NCI-H82 (cell line): ENCODE measurements around the gene PLA2G4B.
A peak's percentile ranks its signal among the peaks of the same experiment; 100 is the strongest.

Source experiments
- DNase-seq: peaks from one replicate; lab custom pipeline; 2025; lab: John Stamatoyannopoulos, UW

Gene PLA2G4B

DNA sequence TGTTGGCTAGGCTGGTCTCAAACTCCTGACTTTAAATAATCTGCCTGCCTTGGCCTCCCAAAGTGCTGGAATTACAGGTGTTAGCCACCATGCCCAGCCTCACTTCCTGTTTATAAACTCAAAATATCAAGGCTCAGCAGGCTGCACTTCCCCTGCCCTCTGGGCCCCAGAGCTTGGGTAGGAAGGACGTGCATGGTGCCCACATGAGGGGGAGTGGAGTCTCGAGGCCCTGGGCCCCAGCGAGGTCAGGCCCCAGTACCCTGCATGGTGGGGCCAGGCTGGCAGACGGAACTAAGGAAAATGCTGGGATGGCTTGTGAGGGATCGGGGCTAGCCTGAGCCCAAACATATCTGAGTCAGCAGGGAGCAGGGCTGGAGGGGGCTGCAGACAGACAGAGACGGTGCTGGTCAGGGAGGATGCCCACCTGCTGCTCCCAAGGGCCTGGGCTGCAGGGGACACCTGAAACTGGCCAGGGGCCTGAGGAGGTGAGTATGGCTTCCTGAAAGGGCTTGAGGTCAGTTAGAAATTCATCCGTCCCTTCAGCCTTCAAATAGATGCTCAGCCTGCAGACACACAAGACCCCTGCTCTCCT, 50.1 kb downstream of the PLA2G4B start:
- no peak for DNase-seq

DNA sequence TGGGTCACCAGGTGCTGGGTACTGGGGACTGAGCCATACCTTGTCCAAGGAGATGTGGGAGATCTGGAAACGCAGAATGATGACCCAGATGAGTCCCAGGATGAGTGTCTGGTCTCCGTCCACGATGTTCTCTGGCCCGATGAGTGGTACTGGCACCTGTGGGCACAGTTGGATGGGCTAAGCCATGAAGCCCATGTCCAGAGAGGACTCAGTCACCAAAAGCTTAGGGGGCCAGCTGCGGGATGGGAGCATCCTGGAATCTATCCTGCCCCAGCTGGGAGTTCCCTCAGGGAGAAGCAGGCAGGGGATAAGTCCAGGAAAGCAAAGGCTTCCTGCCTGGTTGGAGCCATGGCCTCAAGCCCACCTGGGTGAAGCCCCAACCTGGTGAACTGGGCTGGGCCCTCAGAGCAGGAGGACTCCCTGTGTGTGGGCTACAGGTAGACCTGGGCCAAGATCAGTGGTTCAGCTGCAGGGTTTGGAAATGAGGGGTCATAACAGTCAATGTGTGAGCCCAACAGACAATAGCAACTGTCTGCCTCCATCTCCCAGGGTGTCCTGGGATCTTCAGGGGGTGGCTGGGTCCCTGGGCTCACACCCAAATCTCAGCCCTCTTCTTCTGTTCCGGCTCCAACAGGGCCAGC, 51.5 kb downstream of the PLA2G4B start:
- no peak for DNase-seq

DNA sequence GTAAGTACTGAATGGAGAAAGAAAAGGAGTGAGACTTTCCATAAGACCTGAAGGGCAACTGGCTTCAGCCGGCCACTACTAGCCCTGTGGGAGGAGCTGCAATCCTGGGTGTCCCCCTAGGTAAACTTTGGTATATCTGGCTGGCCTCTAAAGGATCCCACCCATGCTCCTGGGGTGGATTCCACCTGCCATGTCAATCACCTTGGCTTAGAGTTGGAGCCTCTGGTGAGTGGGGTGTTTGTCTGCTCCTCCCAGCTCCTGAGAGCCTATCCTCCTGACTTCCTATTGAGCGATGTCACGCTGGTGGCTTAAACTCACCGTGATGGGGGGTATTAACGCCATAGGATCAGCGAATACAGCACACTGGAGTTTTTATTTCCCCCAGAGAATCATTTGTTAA, 52.6 kb downstream of the PLA2G4B start:
- DNase-seq = peak; percentile 50

DNA sequence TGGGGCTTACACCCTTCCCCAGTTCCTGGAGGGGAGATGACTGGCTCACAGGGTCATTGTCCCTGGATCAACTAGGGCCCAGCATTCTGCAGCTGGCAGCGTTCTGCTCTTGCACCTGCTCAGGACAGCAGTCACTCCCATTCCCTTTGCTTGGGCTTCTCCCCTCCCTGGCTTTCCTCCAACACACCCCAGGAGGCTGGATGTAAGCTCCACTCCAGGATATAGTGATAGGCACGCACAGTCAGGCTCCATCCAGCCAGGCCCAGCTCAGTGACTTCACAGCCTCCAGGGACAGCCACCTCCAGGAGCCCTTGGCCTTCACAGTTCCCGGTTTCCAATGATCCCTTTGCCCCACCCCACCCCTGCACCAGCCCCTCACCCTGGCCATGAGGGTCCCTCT, 53.3 kb downstream of the PLA2G4B start:
- DNase-seq = peak; percentile 25

DNA sequence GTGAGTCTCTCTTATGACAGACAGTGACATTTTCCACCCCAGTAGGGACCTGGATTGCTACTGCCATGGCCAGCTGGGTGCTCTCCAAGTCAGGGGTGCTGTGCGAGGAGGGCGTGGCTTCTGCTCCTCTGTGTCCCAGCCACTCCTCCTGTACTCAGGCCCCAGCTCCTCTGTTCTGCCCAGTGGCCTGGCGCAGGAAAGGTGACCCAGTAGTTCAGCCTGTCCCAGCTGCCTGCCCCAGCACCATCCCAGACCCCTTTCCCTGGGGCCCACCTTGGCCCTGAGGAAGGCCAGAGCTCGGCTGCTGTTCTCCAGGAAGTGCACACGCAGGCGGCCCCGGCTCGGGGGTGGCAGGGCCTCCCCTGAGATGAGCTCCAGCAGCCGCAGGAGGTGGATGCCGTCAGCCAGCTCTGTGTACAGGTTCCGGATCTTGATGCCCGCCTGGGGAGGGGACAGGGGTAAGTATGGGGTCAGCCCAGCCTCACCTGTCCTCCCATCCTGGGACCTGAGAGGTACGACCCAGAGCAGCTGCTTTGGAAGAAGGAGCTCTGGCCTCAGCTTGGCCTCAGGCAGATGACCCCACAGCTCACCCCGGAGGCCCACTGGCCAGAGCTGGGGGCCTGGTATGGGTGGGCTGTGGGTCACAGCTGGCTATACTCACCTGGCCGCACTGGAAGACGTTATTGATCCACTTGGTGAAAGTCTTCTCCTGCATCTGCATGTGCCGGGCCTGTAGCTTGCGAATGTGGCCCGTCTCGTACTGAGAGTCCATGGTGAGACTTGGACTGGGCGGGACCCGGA, 54.2 kb downstream of the PLA2G4B start:
- DNase-seq = no peak

DNA sequence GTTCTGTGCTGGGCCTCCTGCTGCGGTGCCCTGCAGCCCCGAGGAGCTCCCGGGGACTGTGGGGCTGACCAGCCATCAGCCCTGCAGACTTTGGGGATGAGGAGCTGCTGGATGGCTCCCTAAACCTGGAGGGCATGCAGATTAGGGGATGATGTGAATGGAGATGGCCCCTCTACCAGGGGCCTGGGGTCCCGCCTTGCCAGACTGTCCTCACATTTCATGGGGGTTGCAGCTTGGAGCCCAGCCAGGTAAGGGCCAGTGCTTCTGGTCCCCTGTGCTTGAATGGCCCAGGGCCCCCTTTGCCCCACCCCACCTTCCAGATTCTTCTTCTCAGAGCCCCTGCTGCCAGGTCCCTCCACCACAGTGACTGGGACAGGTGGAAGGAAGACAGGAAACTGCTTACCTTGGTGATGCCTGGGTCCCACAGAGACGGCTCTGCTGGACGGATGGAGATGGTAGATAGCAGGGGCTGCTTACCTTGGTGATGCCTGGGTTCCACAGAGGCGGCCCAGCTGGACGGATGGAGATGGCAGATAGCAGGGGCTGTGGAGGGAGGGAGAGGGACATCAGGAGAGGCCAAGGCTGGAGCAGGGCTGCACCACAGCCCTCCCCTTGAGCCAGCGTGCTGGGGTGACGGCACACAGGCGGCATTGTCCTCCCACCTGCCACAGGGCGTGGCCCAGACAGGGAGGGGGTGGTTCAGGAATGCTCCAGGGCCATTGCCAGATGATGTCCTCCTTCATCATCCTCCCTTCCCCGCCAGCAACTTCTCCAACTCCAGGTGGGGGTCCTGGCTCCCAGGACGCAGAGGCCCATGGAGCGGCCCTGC, 55.0 kb downstream of the PLA2G4B start, which contains the start of gene SPTBN5:
SPTBN5 (minus strand) TSS at position 632 of the 829 bp plus-strand sequence; CDS start at position 76, 556 bp downstream.
- no peak for DNase-seq

DNA sequence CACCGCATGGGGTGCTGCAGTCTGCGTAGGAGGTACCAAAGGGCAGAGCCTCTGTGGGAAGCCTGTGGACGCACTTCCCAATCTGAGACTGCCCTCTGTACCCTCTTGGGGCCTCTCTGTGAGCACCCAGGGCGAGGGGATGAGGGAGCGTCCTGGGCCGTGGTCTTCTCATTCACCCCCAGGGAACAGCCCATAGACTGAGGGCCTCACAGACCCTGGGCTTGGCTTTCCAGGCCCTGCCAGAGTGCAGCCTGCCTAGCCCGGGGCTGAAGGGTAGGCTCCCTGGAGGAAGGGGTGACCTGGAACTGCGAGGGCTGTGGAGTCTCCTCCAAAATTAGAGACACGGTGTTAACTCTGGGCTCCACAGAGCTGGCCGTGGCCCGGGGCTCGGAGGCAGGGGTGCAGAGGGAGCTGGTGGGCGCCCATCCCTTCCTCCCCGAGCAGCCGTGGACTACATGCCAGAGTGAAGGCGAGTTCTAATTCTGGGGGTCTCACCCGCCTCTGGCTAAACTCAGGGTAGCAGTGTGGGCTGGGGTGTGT, 55.7 kb downstream of the PLA2G4B start:
- DNase-seq = no peak

DNA sequence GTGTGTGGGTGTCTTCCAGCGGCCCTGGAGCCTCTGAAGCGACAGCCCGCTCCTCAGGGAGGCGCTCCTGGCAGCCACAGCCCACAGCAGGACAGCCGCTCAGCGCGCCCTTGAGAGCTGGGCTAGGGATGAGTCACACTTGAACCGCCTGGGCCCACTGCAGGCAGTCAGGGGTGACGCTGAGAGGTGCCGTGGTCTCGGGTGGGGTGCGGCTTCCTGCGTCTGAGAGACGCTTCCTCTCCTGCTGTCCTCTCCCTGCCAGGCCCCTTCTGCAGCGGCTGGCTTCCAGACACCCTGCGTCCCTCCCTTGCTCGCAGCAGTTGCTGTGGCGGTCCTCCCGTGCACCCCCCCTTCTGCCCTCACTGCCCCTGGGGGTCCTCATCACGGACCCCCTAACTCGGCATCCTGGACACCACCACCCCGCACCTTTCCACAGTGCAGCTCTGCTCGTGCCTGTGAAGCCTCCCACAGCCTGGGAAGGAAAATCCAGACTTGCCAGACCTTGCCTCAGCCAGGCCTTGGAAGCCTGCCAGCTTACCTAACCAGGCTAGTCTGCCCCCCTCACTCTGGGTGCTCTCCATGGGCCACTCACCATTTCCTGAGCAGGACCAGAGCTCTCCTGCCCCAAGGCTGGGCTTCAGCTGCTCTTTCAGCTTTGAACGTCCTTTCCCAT, 56.3 kb downstream of the PLA2G4B start:
- peak; percentile 50 for DNase-seq

DNA sequence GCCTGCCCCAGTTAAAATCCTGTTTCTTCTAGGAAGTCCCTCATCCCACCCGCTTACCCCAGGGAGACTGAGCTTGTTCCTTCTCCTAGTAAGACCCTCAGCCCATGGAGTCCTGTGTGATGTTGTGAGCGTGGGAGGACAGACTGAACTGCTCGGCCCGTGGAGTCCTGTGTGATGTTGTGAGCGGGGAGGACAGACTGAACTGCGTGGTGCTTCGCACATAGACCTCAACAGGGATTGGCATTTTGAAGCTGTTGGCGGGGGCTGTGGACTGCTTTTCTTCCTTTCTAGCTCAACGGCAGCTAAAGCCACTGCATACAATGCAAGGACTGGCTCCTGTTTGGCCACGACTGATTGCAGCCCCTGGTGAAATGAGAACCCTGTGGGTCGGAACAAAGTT, 56.8 kb downstream of the PLA2G4B start:
- no peak for DNase-seq

DNA sequence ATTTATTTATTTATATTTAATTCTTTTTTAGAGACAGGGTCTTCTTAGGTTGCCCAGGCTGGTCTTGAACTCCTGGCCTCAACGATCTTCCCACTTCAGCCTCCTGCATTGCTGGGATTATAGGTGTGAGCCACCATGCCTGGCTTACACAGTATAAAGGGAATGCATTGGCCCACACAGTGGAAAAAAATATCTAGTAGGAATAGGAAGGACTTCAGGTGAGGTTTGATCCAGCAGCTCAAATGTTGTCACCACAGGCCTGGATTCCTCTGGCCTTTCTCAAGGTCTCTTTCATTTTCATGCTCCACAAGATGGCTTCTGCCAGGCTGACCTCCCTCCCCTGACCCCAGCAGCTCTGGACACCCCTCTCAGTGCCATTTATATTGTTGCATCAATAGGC, 57.3 kb downstream of the PLA2G4B start:
- no peak for DNase-seq

DNA sequence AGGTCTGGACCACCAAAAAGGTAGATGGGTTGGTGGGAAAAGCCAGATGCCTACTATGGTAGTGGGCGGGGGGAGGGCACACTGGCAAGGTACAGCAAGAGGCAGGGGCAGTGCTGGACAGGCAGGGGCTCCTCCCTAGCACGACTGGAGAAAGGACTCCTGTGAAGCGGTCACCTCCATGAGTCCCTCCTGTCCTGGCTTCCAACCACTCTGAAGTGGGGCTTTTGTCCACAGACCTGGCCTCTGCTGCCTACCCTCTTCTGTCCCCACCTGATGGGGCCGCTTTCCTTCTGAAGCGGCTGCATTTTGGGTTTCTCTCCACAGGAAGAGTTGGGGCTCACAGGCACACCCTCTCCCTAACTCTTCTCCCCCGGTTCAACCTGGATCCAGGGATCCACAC, 57.9 kb downstream of the PLA2G4B start:
- no peak for DNase-seq

DNA sequence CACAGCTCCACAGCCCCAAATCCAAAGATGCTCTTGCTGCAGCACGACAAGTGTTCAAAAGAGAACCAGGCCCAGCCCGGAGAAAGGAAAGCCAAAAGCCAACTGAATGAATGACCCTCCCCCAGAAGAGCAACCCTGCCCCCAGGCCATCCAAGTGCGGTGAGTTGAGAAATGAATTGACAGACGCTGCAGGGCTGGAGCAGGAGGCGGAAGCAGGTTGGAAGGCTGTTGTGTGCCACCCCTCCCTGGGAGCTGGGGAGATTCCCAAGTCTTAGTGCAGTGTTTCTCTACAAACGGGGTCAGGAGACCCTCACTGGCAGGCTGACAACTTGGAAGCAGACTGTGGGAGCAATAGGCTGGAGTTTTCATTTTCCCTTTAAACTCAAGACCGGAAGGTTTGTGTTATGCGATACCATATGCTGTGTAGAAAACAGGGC, 58.7 kb downstream of the PLA2G4B start:
- no peak for DNase-seq
